GM21515 (cell line): Measurements from ENCODE around the gene SGCA.
A peak's percentile ranks its signal among the peaks of the same experiment; 100 is the strongest.

ENCODE experiments used
- ATAC-seq: cut with Tn5 transposase; IDR thresholded peaks from one replicate; pipeline ENCODE4 v1.9.1; 2021; ENCODE audit not compliant: unreplicated experiment

The SGCA gene

GRCh38 chr17:50207315-50207714 is 41.5 kb downstream of the SGCA start:
- no peak for ATAC-seq

- no peak for ATAC-seq
Observed at GRCh38 chr17:50207792-50208567, 42.2 kb downstream of the SGCA start.

GRCh38 chr17:50208611-50209061 is 42.8 kb downstream of the SGCA start:
- ATAC-seq = no peak

- ATAC-seq = no peak
Observed at GRCh38 chr17:50209133-50209471, 43.3 kb downstream of the SGCA start.

GRCh38 chr17:50209472-50210239 is 43.9 kb downstream of the SGCA start:
- no peak for ATAC-seq

- ATAC-seq = no peak
Observed at GRCh38 chr17:50210240-50211225, 44.7 kb downstream of the SGCA start.

GRCh38 chr17:50211249-50212120 is 45.7 kb downstream of the SGCA start:
- ATAC-seq = no peak

- ATAC-seq = no peak
Observed at GRCh38 chr17:50212121-50212843, 46.5 kb downstream of the SGCA start.

- peak; percentile 67 for ATAC-seq
Observed at GRCh38 chr17:50213026-50214022, 47.5 kb downstream of the SGCA start.

GRCh38 chr17:50214976-50215760 is 49.4 kb downstream of the SGCA start:
- no peak for ATAC-seq

- no peak for ATAC-seq
Observed at GRCh38 chr17:50217591-50217990, 51.8 kb downstream of the SGCA start.

- no peak for ATAC-seq
Observed at GRCh38 chr17:50218071-50218759, 52.4 kb downstream of the SGCA start.

- ATAC-seq = no peak
Observed at GRCh38 chr17:50218771-50219315, 53.0 kb downstream of the SGCA start.

- ATAC-seq = no peak
Observed at GRCh38 chr17:50219342-50219741, 53.5 kb downstream of the SGCA start.

- no peak for ATAC-seq
Observed at GRCh38 chr17:50219939-50220465, 54.2 kb downstream of the SGCA start.

- ATAC-seq = no peak
Observed at GRCh38 chr17:50220811-50221210, 55.0 kb downstream of the SGCA start.
